HCT116 (cell line): ENCODE measurements around the gene TP53TG5. TPM values are rescaled to one million over a fixed set of nuclear protein-coding genes. Genes with fewer than 3 reads are reported as not detected.

Source experiments
- ATAC-seq: fragments of 200-7000 bp; cut with Tn5 transposase; 2 replicates; pipeline ENCODE4 v1.9.1; 2020; ENCODE audit warnings: mild to moderate bottlenecking, moderate library complexity
- BruUV-seq: library from RNA; stranded (reverse); fragments of 400-500 nt; replicated peaks from 2 replicates; lab custom pipeline; 2021; lab: Mats Ljungman, UMichigan
- CTCF ChIA-PET: fragments of 300-600 bp; sonication (Branson Sonifier 250); formaldehyde crosslinking; loops from one replicate; lab custom pipeline; 2021; ENCODE audit warnings: antibody characterized with exemption; lab: Charles Lee
- POLR2A ChIA-PET: fragments of 300-600, 350-600 bp; sonication (Branson Sonifier 250); formaldehyde crosslinking; loops from one replicate; lab custom pipeline; 2021; ENCODE audit warnings: antibody characterized with exemption; lab: Charles Lee
- RAD21 ChIA-PET, 2 experiments: fragments of 300-600 bp; sonication (Branson Sonifier 250); formaldehyde crosslinking; loops; one replicate each; lab custom pipeline; 2023; ENCODE audit warnings: low total read pairs in 2 of 2; ENCODE audit not compliant: uncharacterized antibody in 2 of 2, unreplicated experiment in 2 of 2, low non-redundant PET in 1 of 2; lab: Charles Lee
- DNase-seq: peaks from one replicate; pipeline ENCODE4 v3.0.0-alpha.2; 2010; ENCODE audit warnings: low read depth, low spot score
- H2AFZ ChIP-seq: fragments of 200-600 bp; shearing (Covaris generic), sonication (generic); 2 replicates; pipeline ENCODE4 v1.6.1; 2017; ENCODE audit warnings: low read depth, mixed run types, mixed read lengths, antibody characterized with exemption, low read length; ENCODE audit not compliant: poor library complexity, severe bottlenecking
- H3K27ac ChIP-seq: 2 replicates; pipeline ENCODE4 v1.5.1; 2012; ENCODE audit warnings: low read depth, low read length
- H3K27me3 ChIP-seq: fragments of 200-600 bp; sonication (generic); 2 replicates; pipeline ENCODE4 v1.6.1; 2016; ENCODE audit warnings: mixed run types, low read length, mixed read lengths; ENCODE audit not compliant: insufficient read depth
- H3K36me3 ChIP-seq, 2 experiments: fragments of 200-500 bp in 1 of 2; fragments of 200-600 bp in 1 of 2; sonication (Bioruptor generic) in 1 of 2; sonication (generic) in 1 of 2; 2 replicates each; pipeline versions ENCODE4 v1.5.1 to v1.6.1; 2014 to 2016; ENCODE audit warnings: low read length in 2 of 2, inconsistent platforms in 1 of 2, mixed read lengths in 1 of 2, mixed run types in 1 of 2; ENCODE audit not compliant: insufficient read depth in 2 of 2, control insufficient read depth in 1 of 2
- H3K4me1 ChIP-seq, 2 experiments: fragments of 200-600 bp in 1 of 2; sonication (generic) in 1 of 2; 2 replicates each; pipeline versions ENCODE4 v1.5.1 to v1.6.1; 2012 to 2017; ENCODE audit warnings: low read length in 2 of 2, inconsistent platforms in 1 of 2, mild to moderate bottlenecking in 1 of 2, mixed read lengths in 1 of 2, mixed run types in 1 of 2, moderate library complexity in 1 of 2; ENCODE audit not compliant: insufficient read depth in 2 of 2, control insufficient read depth in 1 of 2
- H3K4me2 ChIP-seq: fragments of 200-600 bp; sonication (generic); 2 replicates; pipeline ENCODE4 v1.6.1; 2017; ENCODE audit warnings: mixed run types, low read length, mixed read lengths
- H3K4me3 ChIP-seq, 2 experiments: fragments of 200-600 bp in 1 of 2; sonication (generic) in 1 of 2; replicated peaks in 1 of 2; 2 replicates each; pipeline ENCODE4 v1.5.1; 2011 to 2016; ENCODE audit warnings: low read length in 2 of 2, control low read depth in 1 of 2, low read depth in 1 of 2, mild to moderate bottlenecking in 1 of 2, mixed read lengths in 1 of 2, mixed run types in 1 of 2
- H3K79me2 ChIP-seq: fragments of 200-600 bp; sonication (generic); 2 replicates; pipeline ENCODE4 v1.6.1; 2017; ENCODE audit warnings: mild to moderate bottlenecking, mixed run types, low read length, moderate library complexity, mixed read lengths; ENCODE audit not compliant: insufficient read depth
- H3K9ac ChIP-seq: fragments of 200-600 bp; sonication (generic); 2 replicates; pipeline ENCODE4 v1.6.1; 2016; ENCODE audit warnings: low read length, mixed read lengths
- H3K9me2 ChIP-seq: fragments of 200-600 bp; sonication (generic), shearing (Covaris generic); 2 replicates; pipeline ENCODE4 v1.6.1; 2017; ENCODE audit warnings: mixed run types, mild to moderate bottlenecking, moderate library complexity; ENCODE audit not compliant: insufficient read depth
- H3K9me3 ChIP-seq, 2 experiments: fragments of 200-500 bp in 1 of 2; fragments of 200-600 bp in 1 of 2; sonication (Bioruptor generic) in 1 of 2; sonication (generic) in 1 of 2; 2 replicates each; pipeline ENCODE4 v1.6.1; 2014 to 2017; ENCODE audit warnings: low read length in 2 of 2, mixed read lengths in 2 of 2, inconsistent platforms in 1 of 2, low read depth in 1 of 2, mild to moderate bottlenecking in 1 of 2, mixed run types in 1 of 2, moderate library complexity in 1 of 2; ENCODE audit not compliant: control insufficient read depth in 1 of 2, insufficient read depth in 1 of 2
- H4K20me1 ChIP-seq: fragments of 200-600 bp; sonication (generic), shearing (Covaris generic); 2 replicates; pipeline ENCODE4 v1.6.1; 2017; ENCODE audit warnings: mixed run types, mild to moderate bottlenecking, moderate library complexity; ENCODE audit not compliant: insufficient read depth
- ATF3 ChIP-seq: IDR thresholded peaks from 2 replicates; pipeline ENCODE4 v1.6.1; 2012
- CBX3 ChIP-seq: IDR thresholded peaks from 2 replicates; pipeline ENCODE4 v1.6.1; 2012; ENCODE audit warnings: low read depth
- CTCF ChIP-seq, 3 experiments: fragments of 200-600 bp in 1 of 3; sonication (generic) in 1 of 3; IDR thresholded peaks in 2 of 3; conservative IDR thresholded peaks in 1 of 3; 2 replicates each; pipeline ENCODE4 v1.5.1; 2012 to 2017; ENCODE audit warnings: low read depth in 2 of 3, low read length in 2 of 3, antibody characterized with exemption in 1 of 3, borderline replicate concordance in 1 of 3, control low read depth in 1 of 3, mild to moderate bottlenecking in 1 of 3, mixed read lengths in 1 of 3, mixed run types in 1 of 3, moderate library complexity in 1 of 3; ENCODE audit not compliant: insufficient read depth in 1 of 3
- EGR1 ChIP-seq: IDR thresholded peaks from 2 replicates; pipeline ENCODE4 v1.6.1; 2012; ENCODE audit warnings: low read depth
- EZH2phosphoT487 ChIP-seq: fragments of 200-600 bp; IDR thresholded peaks from 2 replicates; pipeline ENCODE4 v1.6.1; 2018; ENCODE audit warnings: antibody characterized with exemption, borderline replicate concordance
- MAX ChIP-seq: IDR thresholded peaks from 2 replicates; pipeline ENCODE4 v1.6.1; 2012
- POLR2A ChIP-seq: IDR thresholded peaks from 2 replicates; pipeline ENCODE4 v1.7.0; 2011; ENCODE audit warnings: borderline replicate concordance; ENCODE audit not compliant: insufficient read depth, insufficient read length; ENCODE audit errors: extremely low read depth
- POLR2AphosphoS5 ChIP-seq: IDR thresholded peaks from 2 replicates; pipeline ENCODE4 v1.6.1; 2011; ENCODE audit warnings: mild to moderate bottlenecking, low read depth, low read length, moderate library complexity
- SIN3A ChIP-seq: IDR thresholded peaks from 2 replicates; pipeline ENCODE4 v1.6.1; 2012; ENCODE audit warnings: low read depth
- TCF7L2 ChIP-seq: IDR thresholded peaks from 2 replicates; pipeline ENCODE4 v1.7.0; 2011; ENCODE audit warnings: borderline replicate concordance, inconsistent platforms; ENCODE audit not compliant: insufficient read depth, insufficient read length; ENCODE audit errors: extremely low read depth
- ZBTB33 ChIP-seq: IDR thresholded peaks from 2 replicates; pipeline ENCODE4 v1.6.1; 2011; ENCODE audit warnings: mild to moderate bottlenecking, low read length, moderate library complexity; ENCODE audit not compliant: insufficient replicate concordance; ENCODE audit errors: extremely low read depth
- ZFX ChIP-seq: fragments of 450-650 bp; IDR thresholded peaks from 2 replicates; pipeline ENCODE4 v1.6.1; 2017
- ZNF274 ChIP-seq: fragments of 200-500 bp; sonication (Bioruptor generic); IDR thresholded peaks from 2 replicates; pipeline ENCODE4 v1.6.1; 2014; ENCODE audit warnings: mild to moderate bottlenecking, low read depth, low read length, inconsistent platforms
- intact Hi-C: fragments of 100-400 bp; cut with micrococcal nuclease; formaldehyde crosslinking; loops from 2 replicates; pipeline ENCODE4 v1.10.0; 2022
- total RNA-seq: library from RNA; stranded (reverse); gene quantifications from one replicate; pipeline ENCODE4 v1.2.1, GENCODE V29; 2021; ENCODE audit not compliant: unreplicated experiment

TP53TG5 gene
- total RNA-seq, 1 experiment from 2014 or later: 0.76 TPM

- H4K20me1 ChIP-seq: no peaks in the 10 kb centered on the region
- peaks cover 25% of the 10 kb centered on the region for H3K79me2 ChIP-seq
- H2AFZ ChIP-seq: no peak overlapping the region
- intact Hi-C loops: loop anchor here (1.0 kb wide), 1 partner anchor 72 kb away; no protein-coding TSS in a partner anchor
- ChIA-PET RAD21 (no interaction called here), CTCF (interaction anchor here (1.0 to 4.6 kb wide), 18 partner anchors 10 to 407 kb away, joined by 3 to 55 read pairs (median 6); no protein-coding TSS in a partner anchor), POLR2A (interaction anchor here (1.0 to 3.3 kb wide), 11 partner anchors 9 to 86 kb away, joined by 3 to 34 read pairs (median 6); partner anchors contain the start of gene SDC4)
- TSS peak; percentile 35 for BruUV-seq
- peak overlapping the region; percentile 80 for H3K27ac ChIP-seq
- H3K9me2 ChIP-seq: no peaks in the 10 kb centered on the region
- H3K4me3 ChIP-seq: peak overlapping the region; percentile 72 to 98
- no peak for TF ChIP-seq EZH2phosphoT487
- TF ChIP-seq ZNF274: no peak
- no peak for TF ChIP-seq ZBTB33
- no peak for TF ChIP-seq TCF7L2
- TF ChIP-seq ATF3: no peak
- TF ChIP-seq ZFX: no peak
- TF ChIP-seq CTCF (IDR thresholded peaks at IDR 0.05 in 2 of 3, conservative IDR thresholded peaks at IDR 0.05 in 1 of 3; ENCODE audit: borderline replicate concordance in 1 of 3, insufficient read depth in 1 of 3, low read depth in 2 of 3, low read length in 2 of 3): no peak
- TF ChIP-seq MAX: no peak
- no peak for TF ChIP-seq POLR2AphosphoS5
- no peak for TF ChIP-seq EGR1
- TF ChIP-seq POLR2A: no peak
- TF ChIP-seq CBX3: no peak
- no peak for TF ChIP-seq SIN3A
- no peak for ATAC-seq
- H3K9ac ChIP-seq: peak overlapping the region; percentile 87
- H3K4me1 ChIP-seq: peaks cover 32 to 42% of the 10 kb centered on the region in 2 experiments
- peak overlapping the region; percentile 78 for H3K4me2 ChIP-seq
- H3K27me3 ChIP-seq: no peaks in the 10 kb centered on the region
- DNase-seq: no peak
- H3K36me3 ChIP-seq: peaks cover 12 to 25% of the 10 kb centered on the region in 2 experiments; a peak in 3 of 4 replicates
- H3K9me3 ChIP-seq: no peaks in the 10 kb centered on the region
Measured at GRCh38 chr20:45363611-45364492, 14.3 kb downstream of the TP53TG5 start.
